ENCODE data around the gene RSPO3. TPM values are rescaled to one million over a fixed set of nuclear protein-coding genes. Genes with fewer than 3 reads are reported as not detected.

RSPO3 gene
- total and polyA plus RNA-seq, 4 donors = 1.4 to 3.5 (median 1.6) TPM

DNA sequence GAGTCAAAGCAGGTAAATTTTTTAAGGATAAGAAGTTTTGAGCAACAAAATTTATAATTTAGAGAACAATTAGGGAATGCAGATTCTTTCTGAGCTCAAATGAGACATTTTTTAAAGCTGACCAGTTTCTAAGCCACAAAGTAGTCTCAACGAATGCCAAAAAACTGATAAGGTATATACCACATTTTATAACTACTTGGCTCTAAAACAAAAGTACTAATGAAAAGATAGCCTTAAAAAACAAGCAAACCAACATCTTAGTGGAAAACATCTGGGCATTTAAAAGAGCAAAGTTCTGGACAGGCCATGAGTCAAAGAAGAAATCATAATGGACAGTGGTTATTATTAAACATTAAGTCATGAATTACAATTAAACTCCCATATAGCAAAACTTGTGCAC is 125.0 kb downstream of the RSPO3 start:
- H3K9me3 ChIP-seq (ENCODE audit: control insufficient read depth in 4 of 4, low read length in 3 of 4) = no peaks in the 10 kb centered on the region
- no peak overlapping the region for H3K27ac ChIP-seq (ENCODE audit: low read depth in 1 of 2, low read length in 2 of 2)
- no peak overlapping the region for H3K4me3 ChIP-seq (ENCODE audit: low read depth in 1 of 3, low read length in 3 of 3)
- no peaks in the 10 kb centered on the region for H3K36me3 ChIP-seq (ENCODE audit: control insufficient read depth in 4 of 4, insufficient read depth in 3 of 4, low read depth in 1 of 4, low read length in 3 of 4)
- no peaks in the 10 kb centered on the region for H3K4me1 ChIP-seq (ENCODE audit: control insufficient read depth in 4 of 4, insufficient read depth in 4 of 4, low read length in 3 of 4)
- 89% methylated on average over 1 of the region's 1 CpG for WGBS
- no peak overlapping the region for H3K9ac ChIP-seq (ENCODE audit: low read depth in 1 of 2, low read length in 2 of 2)
- no peaks in the 10 kb centered on the region for H3K27me3 ChIP-seq (ENCODE audit: control insufficient read depth in 4 of 4, insufficient read depth in 4 of 4, low read length in 3 of 4)
- no peak for DNase-seq (ENCODE audit: low spot score)
- no peak for TF ChIP-seq SP1 (IDR thresholded peaks at IDR 0.05)
- no peak for TF ChIP-seq FOXA2 (IDR thresholded peaks at IDR 0.05)
- no peak for TF ChIP-seq TAF1 (conservative IDR thresholded peaks at IDR 0.05)
- TF ChIP-seq, protein P1, sequence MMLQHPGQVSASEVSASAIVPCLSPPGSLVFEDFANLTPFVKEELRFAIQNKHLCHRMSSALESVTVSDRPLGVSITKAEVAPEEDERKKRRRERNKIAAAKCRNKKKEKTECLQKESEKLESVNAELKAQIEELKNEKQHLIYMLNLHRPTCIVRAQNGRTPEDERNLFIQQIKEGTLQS (IDR thresholded peaks at IDR 0.05) = no peak
- no peak for TF ChIP-seq NR2F2 (IDR thresholded peaks at IDR 0.05)

Other genes starting within 250 kb of the RSPO3 start
- 10 to 100 TPM; 18.9 to 32.7 TPM for gene RNF146, start 148.2 kb downstream of the RSPO3 start, total RNA-seq
- gene RNF146, start 148.2 kb downstream of the RSPO3 start, polyA plus RNA-seq = 10 to 100 TPM; 11.5 to 12.9 TPM
- gene ECHDC1, start 224.9 kb downstream of the RSPO3 start, total RNA-seq = 10 to 100 TPM; 28.8 to 66.2 TPM
- 10 to 100 TPM; 50.4 to 51.3 TPM for gene ECHDC1, start 224.9 kb downstream of the RSPO3 start, polyA plus RNA-seq